Measurements from ENCODE around the gene IL22. TPM values are rescaled to one million over a fixed set of nuclear protein-coding genes. Genes with fewer than 3 reads are reported as not detected.

The IL22 gene
- total RNA-seq, 1 experiment from 2014 or later: not detected

- CTCF ChIA-PET: no interaction called here
- no peaks in the 10 kb centered on the region for H3K27me3 ChIP-seq (ENCODE audit: low read length)
Measured at GRCh38 chr12:68286396-68286795, 33.0 kb upstream of the IL22 start.

GRCh38 chr12:68285541-68285940, 32.1 kb upstream of the IL22 start:
- no peaks in the 10 kb centered on the region for H3K9me2 ChIP-seq (replicated peaks; ENCODE audit: low read length)
- H3K27me3 ChIP-seq (ENCODE audit: low read length): no peaks in the 10 kb centered on the region
- H3K4me2 ChIP-seq (ENCODE audit: low read length): no peak overlapping the region
- no peak for ATAC-seq
- H3K9ac ChIP-seq (ENCODE audit: low read length): no peak overlapping the region
- H3K79me2 ChIP-seq (ENCODE audit: low read length): no peaks in the 10 kb centered on the region
- no peaks in the 10 kb centered on the region for H4K20me1 ChIP-seq (ENCODE audit: low read length)
- CTCF ChIA-PET: no interaction called here
- intact Hi-C loops (cut with micrococcal nuclease): no loop called here
- H3K36me3 ChIP-seq (ENCODE audit: low read depth, low read length): no peaks in the 10 kb centered on the region
- no peak for TF ChIP-seq EZH2 (IDR thresholded peaks at IDR 0.05; ENCODE audit: low read length, unreplicated experiment)
- TF ChIP-seq EZH2phosphoT487 (IDR thresholded peaks at IDR 0.05; ENCODE audit: borderline replicate concordance, low read length): no peak
- no peak for TF ChIP-seq CTCF (conservative IDR thresholded peaks at IDR 0.05; ENCODE audit: low read depth, low read length)
- no peaks in the 10 kb centered on the region for H3K9me3 ChIP-seq (ENCODE audit: low read length)
- H3K4me1 ChIP-seq (ENCODE audit: insufficient read depth, low read length): no peaks in the 10 kb centered on the region
- POLR2A ChIA-PET (ENCODE audit: unreplicated experiment): interaction anchor here (0.6 kb wide), 1 partner anchor 592 kb away, joined by 3 read pairs; no protein-coding TSS in a partner anchor
- no peak overlapping the region for H3K4me3 ChIP-seq (ENCODE audit: low read length)
- no peak overlapping the region for H3K27ac ChIP-seq (ENCODE audit: low read length)
- no peak overlapping the region for H2AFZ ChIP-seq (ENCODE audit: low read length)
- BruUV-seq (replicated peaks): no TSS peak
- no peak for DNase-seq
- no peaks in the 10 kb centered on the region for H3F3A ChIP-seq (ENCODE audit: low read length, unreplicated experiment)

More at GRCh38 chr12:68286396-68286795, 33.0 kb upstream of the IL22 start:
- no peaks in the 10 kb centered on the region for H3K9me3 ChIP-seq (ENCODE audit: low read length)
- no peaks in the 10 kb centered on the region for H3K79me2 ChIP-seq (ENCODE audit: low read length)
- no peak overlapping the region for H3K9ac ChIP-seq (ENCODE audit: low read length)
- POLR2A ChIA-PET (ENCODE audit: unreplicated experiment): interaction anchor here (0.6 kb wide), 2 partner anchors 10 to 591 kb away, joined by 3 read pairs; no protein-coding TSS in a partner anchor
- H3K27ac ChIP-seq (ENCODE audit: low read length): no peak overlapping the region
- no peak overlapping the region for H3K4me3 ChIP-seq (ENCODE audit: low read length)
- no peaks in the 10 kb centered on the region for H4K20me1 ChIP-seq (ENCODE audit: low read length)
- H3F3A ChIP-seq (ENCODE audit: low read length, unreplicated experiment): no peaks in the 10 kb centered on the region
- BruUV-seq (replicated peaks): no TSS peak
- ATAC-seq (no peak; the same call in 1 of the 2 replicates), DNase-seq (no peak)
- TF ChIP-seq EZH2 (IDR thresholded peaks at IDR 0.05; ENCODE audit: low read length, unreplicated experiment) (no peak), EZH2phosphoT487 (IDR thresholded peaks at IDR 0.05; ENCODE audit: borderline replicate concordance, low read length) (no peak), CTCF (conservative IDR thresholded peaks at IDR 0.05; ENCODE audit: low read depth, low read length) (no peak)
- H3K4me2 ChIP-seq (ENCODE audit: low read length): no peak overlapping the region
- H3K4me1 ChIP-seq (ENCODE audit: insufficient read depth, low read length): no peaks in the 10 kb centered on the region; the same call in 1 of the 2 replicates
- no peak overlapping the region for H2AFZ ChIP-seq (ENCODE audit: low read length)
- H3K9me2 ChIP-seq (replicated peaks; ENCODE audit: low read length): no peaks in the 10 kb centered on the region
- no peaks in the 10 kb centered on the region for H3K36me3 ChIP-seq (ENCODE audit: low read depth, low read length)
- intact Hi-C loops (cut with micrococcal nuclease): no loop called here

- Histone ChIP-seq H3K4me3 (ENCODE audit: low read length) (no peak overlapping the region), H3K27me3 (ENCODE audit: low read length) (no peaks in the 10 kb centered on the region), H2AFZ (ENCODE audit: low read length) (no peak overlapping the region), H3K36me3 (ENCODE audit: low read depth, low read length) (no peaks in the 10 kb centered on the region), H3K79me2 (ENCODE audit: low read length) (no peaks in the 10 kb centered on the region), H3K9me2 (replicated peaks; ENCODE audit: low read length) (no peaks in the 10 kb centered on the region), H3K9ac (ENCODE audit: low read length) (no peak overlapping the region), H3F3A (ENCODE audit: low read length, unreplicated experiment) (no peaks in the 10 kb centered on the region), H3K4me1 (ENCODE audit: insufficient read depth, low read length) (peaks cover 20% of the 10 kb centered on the region), H3K4me2 (ENCODE audit: low read length) (no peak overlapping the region), H4K20me1 (ENCODE audit: low read length) (no peaks in the 10 kb centered on the region), H3K9me3 (ENCODE audit: low read length) (no peaks in the 10 kb centered on the region), H3K27ac (ENCODE audit: low read length) (no peak overlapping the region)
- intact Hi-C loops (cut with micrococcal nuclease): no loop called here
- POLR2A ChIA-PET (ENCODE audit: unreplicated experiment): no interaction called here
- CTCF ChIA-PET: no interaction called here
- TF ChIP-seq EZH2 (IDR thresholded peaks at IDR 0.05; ENCODE audit: low read length, unreplicated experiment) (no peak), EZH2phosphoT487 (IDR thresholded peaks at IDR 0.05; ENCODE audit: borderline replicate concordance, low read length) (no peak), CTCF (conservative IDR thresholded peaks at IDR 0.05; ENCODE audit: low read depth, low read length) (no peak)
- DNase-seq: no peak
- no TSS peak for BruUV-seq (replicated peaks)
- ATAC-seq: no peak
Measured at GRCh38 chr12:68281322-68282077, 28.1 kb upstream of the IL22 start.
